Esophagus muscularis mucosa (tissue), 4 donors: ENCODE measurements around the gene TMEM123. TPM values are rescaled to one million over a fixed set of nuclear protein-coding genes. Genes with fewer than 3 reads are reported as not detected.

Experiments used
- DNase-seq: peaks from one replicate; pipeline ENCODE4 v3.0.0-alpha.2; 2017; ENCODE audit errors: extremely low spot score
- H3K27ac ChIP-seq, 4 donors: fragments of 200-600 bp; sonication (generic); replicated peaks in 1 of 4; 1 replicate in 3 of 4; 2 replicates in 1 of 4; pipeline ENCODE4 v1.5.1; 2016 to 2019; ENCODE audit warnings: mild to moderate bottlenecking in 1 of 4
- H3K27me3 ChIP-seq, 4 donors: fragments of 200-600 bp; sonication (generic); one replicate each; pipeline versions ENCODE4 v1.5.1 to v1.6.0; 2016 to 2019
- H3K36me3 ChIP-seq, 4 donors: fragments of 200-600 bp; sonication (generic); one replicate each; pipeline ENCODE4 v1.5.1; 2016 to 2019
- H3K4me1 ChIP-seq, 4 donors: fragments of 200-600 bp; sonication (generic); one replicate each; pipeline ENCODE4 v1.5.1; 2016 to 2019
- H3K4me3 ChIP-seq, 4 donors: fragments of 200-600 bp; sonication (generic); 1 replicate in 2 of 4; 2 replicates in 2 of 4; pipeline ENCODE4 v1.5.1; 2016 to 2019; ENCODE audit warnings: mild to moderate bottlenecking in 4 of 4, moderate library complexity in 1 of 4
- H3K9me3 ChIP-seq, 4 donors: fragments of 200-600 bp; sonication (generic); 1 replicate in 3 of 4; 2 replicates in 1 of 4; pipeline ENCODE4 v1.5.1; 2016 to 2019
- EP300 ChIP-seq: sonication (generic); formaldehyde crosslinking; IDR thresholded peaks from one replicate; pipeline ENCODE4 v1.6.1; 2017; ENCODE audit warnings: antibody characterized with exemption
- POLR2A ChIP-seq: fragments of 450-650 bp; IDR thresholded peaks from one replicate; pipeline ENCODE4 v1.6.1; 2017; ENCODE audit warnings: antibody characterized with exemption, moderate library complexity, mild to moderate bottlenecking, low read depth
- POLR2AphosphoS5 ChIP-seq, 2 donors: sonication (generic); formaldehyde crosslinking; IDR thresholded peaks; one replicate each; pipeline ENCODE4 v1.6.1; 2017; ENCODE audit warnings: antibody characterized with exemption in 2 of 2
- WGBS: methylation state at CpG from one replicate; pipeline ENCODE4 v1.1.5; 2018; 5-methylcytosine and 5-hydroxymethylcytosine counted together
- intact Hi-C: fragments of 100-400 bp; cut with DNase I; formaldehyde crosslinking; loops from one replicate; pipeline ENCODE4 v1.15.1; 2023
- total RNA-seq, 4 donors: library from RNA; depleted of rRNA; stranded (reverse); fragments of >200 nt; gene quantifications; one replicate each; pipeline versions ENCODE4 v1.1.0 to v1.2.1, GENCODE V29; 2016
- TF ChIP-seq, protein P1 (sequence below), 3 experiments: fragments of 200-600 bp in 2 of 3; fragments of 450-650 bp in 1 of 3; sonication (generic) in 2 of 3; IDR thresholded peaks; one replicate each; pipeline ENCODE4 v1.5.1; 2017 to 2019; ENCODE audit warnings: antibody characterized with exemption in 3 of 3, mild to moderate bottlenecking in 2 of 3, moderate library complexity in 1 of 3

TMEM123 gene
- total RNA-seq, 4 donors from 2014 or later: 82.7 to 116 (median 88.8) TPM

DNA sequence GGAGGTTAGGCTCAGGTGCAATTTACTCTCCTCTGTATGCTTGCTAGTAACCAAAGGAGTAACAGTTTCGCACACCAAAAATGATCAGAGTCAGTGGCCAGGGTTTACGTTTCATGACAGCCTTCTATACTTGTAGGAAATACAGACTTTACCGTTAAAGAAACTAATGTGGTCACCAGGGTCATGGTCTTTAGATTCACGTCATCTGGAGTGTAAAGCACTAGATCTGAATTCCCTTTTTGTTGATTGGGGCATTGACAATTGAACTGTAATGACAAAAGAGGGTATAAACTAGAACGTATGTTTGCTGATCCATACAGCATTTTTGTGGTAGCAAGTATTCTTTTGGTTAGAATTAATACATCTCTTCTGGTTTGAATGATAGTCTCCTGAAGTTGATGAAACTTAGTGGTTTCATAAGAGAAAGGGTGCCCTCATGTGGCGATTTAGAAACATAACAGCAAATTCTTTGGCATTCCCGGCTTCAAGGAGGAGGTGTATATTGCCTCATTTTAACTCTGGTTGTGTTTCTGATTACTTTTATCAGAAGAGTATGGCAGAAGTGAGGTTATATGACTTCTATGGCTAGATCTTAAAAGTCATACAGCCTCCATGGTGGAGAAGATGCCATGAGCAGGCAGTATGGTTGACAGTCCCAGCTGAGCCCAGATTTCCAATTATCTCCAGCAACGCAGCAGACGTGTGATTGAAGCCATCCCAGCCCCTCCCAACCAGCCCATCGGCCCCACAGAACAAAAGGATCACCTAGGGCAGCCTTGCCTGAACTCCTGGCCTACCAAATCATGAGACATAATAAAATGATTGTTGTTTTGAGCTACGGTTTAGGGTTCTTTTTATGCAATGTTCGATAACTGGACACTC lies 42.8 kb upstream of the TMEM123 start:
- no peak overlapping the region for H3K27ac ChIP-seq
- no peaks in the 10 kb centered on the region for H3K36me3 ChIP-seq
- no peak for DNase-seq

DNA sequence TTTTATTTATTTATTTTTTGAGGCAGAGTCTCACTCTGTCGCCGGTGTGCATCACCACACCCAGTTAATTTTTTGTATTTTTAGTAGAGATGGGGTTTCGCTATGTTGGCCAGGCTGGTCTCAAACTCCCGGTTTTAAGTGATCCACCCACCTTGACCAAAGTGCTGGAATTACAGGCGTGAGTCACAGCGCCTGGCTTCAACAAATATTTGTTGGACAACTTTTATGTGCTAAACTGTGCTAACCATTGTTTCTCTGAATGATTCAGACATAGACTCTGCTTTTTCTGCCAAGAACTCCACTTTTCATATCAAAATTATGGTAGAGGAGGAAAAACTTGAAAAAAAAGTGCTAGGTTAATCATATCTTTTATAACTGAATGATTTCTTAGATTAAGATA lies 41.7 kb upstream of the TMEM123 start:
- TF ChIP-seq EP300 (no peak), POLR2A (no peak), POLR2AphosphoS5 (IDR thresholded peaks at IDR 0.05) (no peak)
- TF ChIP-seq, protein P1, sequence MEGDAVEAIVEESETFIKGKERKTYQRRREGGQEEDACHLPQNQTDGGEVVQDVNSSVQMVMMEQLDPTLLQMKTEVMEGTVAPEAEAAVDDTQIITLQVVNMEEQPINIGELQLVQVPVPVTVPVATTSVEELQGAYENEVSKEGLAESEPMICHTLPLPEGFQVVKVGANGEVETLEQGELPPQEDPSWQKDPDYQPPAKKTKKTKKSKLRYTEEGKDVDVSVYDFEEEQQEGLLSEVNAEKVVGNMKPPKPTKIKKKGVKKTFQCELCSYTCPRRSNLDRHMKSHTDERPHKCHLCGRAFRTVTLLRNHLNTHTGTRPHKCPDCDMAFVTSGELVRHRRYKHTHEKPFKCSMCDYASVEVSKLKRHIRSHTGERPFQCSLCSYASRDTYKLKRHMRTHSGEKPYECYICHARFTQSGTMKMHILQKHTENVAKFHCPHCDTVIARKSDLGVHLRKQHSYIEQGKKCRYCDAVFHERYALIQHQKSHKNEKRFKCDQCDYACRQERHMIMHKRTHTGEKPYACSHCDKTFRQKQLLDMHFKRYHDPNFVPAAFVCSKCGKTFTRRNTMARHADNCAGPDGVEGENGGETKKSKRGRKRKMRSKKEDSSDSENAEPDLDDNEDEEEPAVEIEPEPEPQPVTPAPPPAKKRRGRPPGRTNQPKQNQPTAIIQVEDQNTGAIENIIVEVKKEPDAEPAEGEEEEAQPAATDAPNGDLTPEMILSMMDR (IDR thresholded peaks at IDR 0.05): no peak
- no peaks in the 10 kb centered on the region for H3K36me3 ChIP-seq
- peaks cover 0 to 8% (median 2%) of the 10 kb centered on the region in 4 donors for H3K4me1 ChIP-seq
- H3K27me3 ChIP-seq: no peaks in the 10 kb centered on the region
- intact Hi-C loops: loop anchor here (2.0 kb wide), 1 partner anchor 153 kb away; no protein-coding TSS in a partner anchor
- no peak overlapping the region for H3K4me3 ChIP-seq
- 75% methylated on average over 6 of the region's 6 CpGs for WGBS
- no peak for DNase-seq
- H3K9me3 ChIP-seq: no peaks in the 10 kb centered on the region
- H3K27ac ChIP-seq: no peak overlapping the region

More for the DNA sequence above, 42.8 kb upstream of the TMEM123 start:
- 35% methylated on average over 12 of the region's 12 CpGs for WGBS
- H3K27me3 ChIP-seq: no peaks in the 10 kb centered on the region
- TF ChIP-seq EP300: no peak
- TF ChIP-seq POLR2AphosphoS5 (IDR thresholded peaks at IDR 0.05): no peak
- TF ChIP-seq, protein P1 (IDR thresholded peaks at IDR 0.05): peak; percentile 68 to 72 (median 72)
- H3K9me3 ChIP-seq: no peaks in the 10 kb centered on the region
- peaks cover 0 to 15% (median 5%) of the 10 kb centered on the region in 4 donors for H3K4me1 ChIP-seq
- intact Hi-C loops: loop anchor here (2.0 to 5.0 kb wide), 3 partner anchors 103 to 208 kb away; no protein-coding TSS in a partner anchor
- no peak overlapping the region for H3K4me3 ChIP-seq

DNA sequence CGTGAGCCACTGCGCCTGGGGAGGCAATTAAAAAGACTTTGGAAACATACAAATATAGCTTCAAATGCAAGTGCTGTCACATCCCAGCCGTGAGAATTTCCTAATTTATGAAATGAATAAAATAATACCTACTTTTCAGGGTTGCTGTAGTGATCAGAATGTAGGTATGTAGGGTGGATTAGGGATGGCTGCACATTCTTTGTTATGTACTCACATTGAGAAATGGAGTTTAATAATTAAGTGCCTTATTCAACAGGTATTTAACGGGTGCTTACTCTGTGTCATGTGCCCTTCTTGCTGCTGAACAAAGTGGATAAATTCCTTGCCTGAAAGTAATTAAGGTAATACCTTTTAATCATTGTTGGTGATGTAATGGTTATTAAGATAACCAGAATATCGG lies 41.0 kb upstream of the TMEM123 start:
- Histone ChIP-seq H3K27me3 (no peaks in the 10 kb centered on the region), H3K4me1 (peaks cover 0 to 8% (median 2%) of the 10 kb centered on the region in 4 donors), H3K36me3 (no peaks in the 10 kb centered on the region), H3K9me3 (no peaks in the 10 kb centered on the region), H3K4me3 (no peak overlapping the region), H3K27ac (no peak overlapping the region)
- DNase-seq: no peak
- WGBS: 77% methylated on average over 5 of the region's 5 CpGs
- no peak for TF ChIP-seq EP300
- TF ChIP-seq POLR2AphosphoS5 (IDR thresholded peaks at IDR 0.05): no peak
- intact Hi-C loops: no loop called here

DNA sequence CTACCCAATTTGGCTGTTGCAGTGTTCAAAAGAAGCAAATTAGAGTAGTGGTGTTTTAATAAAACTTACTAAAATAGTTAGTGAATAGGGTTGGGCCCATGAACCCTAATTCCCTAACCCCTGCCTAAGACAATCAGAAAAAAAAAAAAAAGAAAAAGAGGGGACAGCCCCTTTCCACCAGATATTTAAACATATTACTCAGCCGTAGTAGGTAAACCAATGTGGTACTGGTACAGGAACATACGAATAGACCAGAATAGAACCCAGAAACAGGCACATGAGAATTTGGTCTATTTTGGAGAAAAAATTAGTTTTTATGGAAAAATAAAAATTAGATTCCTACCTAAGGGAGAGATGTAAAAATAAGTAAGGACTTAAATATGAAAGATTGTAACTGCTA lies 39.4 kb upstream of the TMEM123 start:
- Histone ChIP-seq H3K36me3 (no peaks in the 10 kb centered on the region), H3K27me3 (no peaks in the 10 kb centered on the region), H3K4me1 (peaks cover 0 to 8% (median 2%) of the 10 kb centered on the region in 4 donors), H3K9me3 (no peaks in the 10 kb centered on the region), H3K27ac (no peak overlapping the region), H3K4me3 (no peak overlapping the region)
- intact Hi-C loops: no loop called here
- TF ChIP-seq EP300: no peak
- TF ChIP-seq, protein P1 (IDR thresholded peaks at IDR 0.05): no peak
- TF ChIP-seq POLR2AphosphoS5 (IDR thresholded peaks at IDR 0.05): no peak
- TF ChIP-seq POLR2A: no peak
- no peak for DNase-seq
- WGBS: 100% methylated on average over 2 of the region's 2 CpGs

DNA sequence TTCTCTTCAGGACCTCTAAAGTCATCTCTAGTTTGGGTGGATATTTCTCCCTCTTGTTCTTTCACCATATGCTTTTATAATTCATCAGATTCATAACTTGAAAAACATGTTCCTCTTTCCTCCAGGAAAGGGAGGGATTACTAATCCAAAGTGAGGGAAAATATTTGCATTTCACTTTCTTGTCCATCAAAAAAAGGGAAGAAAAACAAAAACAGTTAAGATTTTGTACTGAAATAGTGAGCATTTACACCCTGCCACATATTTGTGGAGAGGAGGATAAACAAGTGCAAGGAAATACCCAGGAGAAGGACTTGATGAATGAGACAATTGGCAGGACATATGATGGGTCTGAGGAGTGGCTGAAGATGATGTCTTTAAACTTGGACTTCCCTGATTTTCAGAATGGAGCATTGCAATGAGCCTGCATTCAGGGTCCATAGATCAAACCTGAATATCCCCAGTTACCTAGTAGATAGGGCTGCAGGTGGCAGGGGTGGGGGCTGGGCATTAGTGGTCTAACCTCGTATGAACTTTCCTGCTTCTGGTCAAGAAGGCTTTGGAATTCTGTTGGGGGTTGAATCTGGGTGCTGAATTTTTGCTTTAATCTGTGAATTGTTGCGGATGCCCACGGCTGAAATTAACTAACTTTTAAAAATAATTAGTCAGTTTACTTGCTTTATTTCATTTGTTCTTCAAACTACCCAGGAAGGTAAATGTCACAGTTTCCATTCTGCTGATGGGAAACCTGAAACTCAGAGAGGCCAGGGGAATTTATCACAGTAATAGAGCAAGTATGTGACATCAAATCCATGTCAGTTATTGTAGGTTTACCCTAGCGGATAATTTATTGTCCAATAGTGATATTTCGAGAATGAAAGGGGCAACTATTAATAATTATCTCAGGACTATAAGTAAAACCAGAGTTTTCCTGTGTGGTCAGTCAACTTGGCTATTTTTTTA lies 36.9 kb upstream of the TMEM123 start:
- Histone ChIP-seq H3K9me3 (no peaks in the 10 kb centered on the region), H3K4me1 (no peaks in the 10 kb centered on the region), H3K27ac (no peak overlapping the region), H3K4me3 (no peak overlapping the region), H3K27me3 (no peaks in the 10 kb centered on the region), H3K36me3 (no peaks in the 10 kb centered on the region)
- no peak for TF ChIP-seq POLR2AphosphoS5 (IDR thresholded peaks at IDR 0.05)
- no peak for TF ChIP-seq POLR2A
- TF ChIP-seq EP300: no peak
- TF ChIP-seq, protein P1 (IDR thresholded peaks at IDR 0.05): no peak
- intact Hi-C loops: no loop called here
- WGBS: 91% methylated on average over 5 of the region's 5 CpGs
- no peak for DNase-seq
